OCI-LY7 (cell line): Measurements from ENCODE around the gene SIGLEC10.

Experiments
- EZH2phosphoT487 ChIP-seq: fragments of 200-600 bp; sonication (generic); IDR thresholded peaks from 2 replicates; pipeline ENCODE4 v1.6.1; 2018; ENCODE audit warnings: low read depth, borderline replicate concordance, mild to moderate bottlenecking, mixed run types, antibody characterized with exemption, low read length, moderate library complexity, mixed read lengths
- TF ChIP-seq, protein P1 (sequence below): fragments of 200-600 bp; sonication (generic); conservative IDR thresholded peaks from 2 replicates; pipeline ENCODE4 v1.5.1; 2014; ENCODE audit warnings: mild to moderate bottlenecking, antibody characterized with exemption, low read length, moderate library complexity, mixed read lengths

DNA sequence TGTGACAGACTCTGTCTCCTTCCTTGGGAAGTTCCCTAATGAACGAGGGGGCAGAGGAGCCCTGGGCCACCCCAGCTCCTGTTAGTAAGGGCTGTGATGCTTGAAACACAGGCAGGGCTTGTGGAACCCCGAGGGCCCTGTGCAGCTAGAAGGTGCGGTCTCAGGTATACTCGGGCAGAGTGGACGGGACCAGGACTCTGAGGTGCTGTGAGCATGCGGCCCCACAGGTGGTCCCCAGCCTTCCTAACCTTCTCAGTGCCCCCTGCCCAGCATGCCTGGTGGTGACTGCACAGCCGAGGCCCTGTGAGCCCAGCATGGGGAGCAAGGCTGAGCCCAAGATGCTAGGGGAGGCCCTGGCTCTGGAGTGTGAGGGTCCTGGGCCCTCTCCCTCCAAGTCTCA lies 44.8 kb upstream of the SIGLEC10 start:
- TF ChIP-seq, protein P1, sequence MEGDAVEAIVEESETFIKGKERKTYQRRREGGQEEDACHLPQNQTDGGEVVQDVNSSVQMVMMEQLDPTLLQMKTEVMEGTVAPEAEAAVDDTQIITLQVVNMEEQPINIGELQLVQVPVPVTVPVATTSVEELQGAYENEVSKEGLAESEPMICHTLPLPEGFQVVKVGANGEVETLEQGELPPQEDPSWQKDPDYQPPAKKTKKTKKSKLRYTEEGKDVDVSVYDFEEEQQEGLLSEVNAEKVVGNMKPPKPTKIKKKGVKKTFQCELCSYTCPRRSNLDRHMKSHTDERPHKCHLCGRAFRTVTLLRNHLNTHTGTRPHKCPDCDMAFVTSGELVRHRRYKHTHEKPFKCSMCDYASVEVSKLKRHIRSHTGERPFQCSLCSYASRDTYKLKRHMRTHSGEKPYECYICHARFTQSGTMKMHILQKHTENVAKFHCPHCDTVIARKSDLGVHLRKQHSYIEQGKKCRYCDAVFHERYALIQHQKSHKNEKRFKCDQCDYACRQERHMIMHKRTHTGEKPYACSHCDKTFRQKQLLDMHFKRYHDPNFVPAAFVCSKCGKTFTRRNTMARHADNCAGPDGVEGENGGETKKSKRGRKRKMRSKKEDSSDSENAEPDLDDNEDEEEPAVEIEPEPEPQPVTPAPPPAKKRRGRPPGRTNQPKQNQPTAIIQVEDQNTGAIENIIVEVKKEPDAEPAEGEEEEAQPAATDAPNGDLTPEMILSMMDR: no peak
- no peak for TF ChIP-seq EZH2phosphoT487
